HEK293T (cell line): ENCODE measurements around the gene LSS.

ENCODE experiments used
- BHLHE40 ChIP-seq: fragments of 450-650 bp; IDR thresholded peaks from 2 replicates; pipeline ENCODE4 v1.6.1; 2016; ENCODE audit warnings: mild to moderate bottlenecking, moderate library complexity, borderline replicate concordance
- ELF4 ChIP-seq: fragments of 450-650 bp; IDR thresholded peaks from 2 replicates; pipeline ENCODE4 v1.6.1; 2017; ENCODE audit warnings: antibody characterized with exemption
- HDGF ChIP-seq: fragments of 450-650 bp; IDR thresholded peaks from 2 replicates; pipeline ENCODE4 v1.6.1; 2017; ENCODE audit warnings: antibody characterized with exemption, borderline replicate concordance
- PKNOX1 ChIP-seq: fragments of 450-650 bp; IDR thresholded peaks from 2 replicates; pipeline ENCODE4 v1.6.1; 2016
- SP1 ChIP-seq: fragments of 450-650 bp; IDR thresholded peaks from 2 replicates; pipeline ENCODE4 v1.6.1; 2017
- SUZ12 ChIP-seq: fragments of 450-650 bp; IDR thresholded peaks from 2 replicates; pipeline ENCODE4 v1.6.1; 2016; ENCODE audit warnings: mild to moderate bottlenecking

- no peak for TF ChIP-seq SUZ12
- no peak for TF ChIP-seq SP1
- no peak for TF ChIP-seq ELF4
- TF ChIP-seq HDGF, result no peak
- TF ChIP-seq PKNOX1, result no peak
- TF ChIP-seq BHLHE40, result no peak
These were observed 66.7 kb downstream of the LSS start for GRCh38 chr21:46161633-46162592.
